ENCODE measurements around the gene FAR2.
A peak's percentile ranks its signal among the peaks of the same experiment; 100 is the strongest.
"Not testable (repeated sequence)": the region's sequence is repeated elsewhere in the genome, so short reads cannot be mapped to it uniquely, and the experiment has no call there.

FAR2 gene

GRCh38 chr12:29245246-29245645 lies 96.2 kb downstream of the FAR2 start:
- in situ Hi-C loops (cut with HindIII; ENCODE audit: low sequenced_read_pairs), result no loop called here
- TF ChIP-seq CTCF (IDR thresholded peaks at IDR 0.05; ENCODE audit: low read depth, low read length, missing control alignments), result no peak
- no peak for DNase-seq (ENCODE audit: low read depth)
- H3K4me3 ChIP-seq (ENCODE audit: low read depth, low read length), result no peak overlapping the region

GRCh38 chr12:29249930-29250329 lies 100.9 kb downstream of the FAR2 start:
- in situ Hi-C loops (cut with HindIII; ENCODE audit: low sequenced_read_pairs), result no loop called here
- no peak for DNase-seq (ENCODE audit: low read depth)
- no peak overlapping the region for H3K4me3 ChIP-seq (ENCODE audit: low read depth, low read length)
- no peak for TF ChIP-seq CTCF (IDR thresholded peaks at IDR 0.05; ENCODE audit: low read depth, low read length, missing control alignments)

DNA sequence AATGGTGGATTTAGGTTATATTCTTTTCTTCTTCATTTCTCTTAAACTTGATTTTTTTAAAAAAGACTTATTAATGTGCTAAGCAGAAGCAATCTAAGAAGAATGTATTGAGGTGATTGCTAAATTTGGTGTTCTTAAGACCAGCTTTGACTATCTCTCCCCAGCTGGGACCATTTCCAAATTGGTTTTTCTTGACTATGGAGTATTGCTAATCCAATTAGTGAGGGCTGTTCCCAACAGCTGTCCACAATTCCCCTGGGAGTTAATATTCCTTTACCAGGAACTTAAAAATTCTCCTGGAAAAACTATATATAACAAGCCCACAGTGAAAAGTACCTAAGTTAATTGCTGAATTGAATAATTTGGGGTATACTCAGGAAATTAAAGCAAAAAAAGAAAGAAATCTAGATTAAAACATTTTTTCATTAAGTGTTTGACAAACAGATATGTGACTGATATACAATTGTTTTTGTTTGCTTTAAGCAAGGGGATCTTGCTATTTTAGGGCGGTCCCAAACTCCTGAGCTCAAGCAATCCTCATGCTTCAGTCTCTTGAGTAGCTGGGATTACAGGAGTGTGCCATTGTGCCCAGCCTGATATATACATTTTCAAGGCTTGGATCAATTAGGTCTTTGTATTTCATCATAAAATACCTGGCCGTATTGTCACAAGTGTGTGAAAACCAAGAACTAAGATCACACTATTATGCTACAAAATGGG lies 105.0 kb downstream of the FAR2 start:
- no peak overlapping the region for H3K4me3 ChIP-seq (ENCODE audit: low read depth, low read length)
- TF ChIP-seq CTCF (IDR thresholded peaks at IDR 0.05; ENCODE audit: low read depth, low read length, missing control alignments), result no peak
- peak; percentile 11 for DNase-seq (ENCODE audit: low read depth)
- in situ Hi-C loops (cut with HindIII; ENCODE audit: low sequenced_read_pairs), result no loop called here

DNA sequence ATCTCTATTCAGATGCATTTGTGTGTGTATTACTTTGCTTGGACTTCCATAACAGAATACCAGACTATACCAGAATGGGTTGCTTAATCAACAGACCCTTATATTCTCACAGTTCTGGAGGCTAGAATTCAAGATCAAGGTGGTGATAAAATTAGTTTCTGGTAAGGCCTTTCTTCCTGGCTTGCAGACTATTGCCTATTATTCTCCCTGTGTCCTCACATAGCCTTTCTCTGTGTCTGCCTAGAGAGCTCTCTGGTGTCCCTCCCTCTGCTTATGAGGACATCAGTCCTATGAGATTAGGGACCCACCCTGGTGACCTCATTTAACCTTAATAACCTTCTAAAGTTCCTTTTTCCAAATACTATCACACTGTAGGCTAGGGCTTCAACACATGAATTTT lies 106.0 kb downstream of the FAR2 start:
- no peak for TF ChIP-seq CTCF (IDR thresholded peaks at IDR 0.05; ENCODE audit: low read depth, low read length, missing control alignments)
- in situ Hi-C loops (cut with HindIII; ENCODE audit: low sequenced_read_pairs), result no loop called here
- no peak overlapping the region for H3K4me3 ChIP-seq (ENCODE audit: low read depth, low read length)
- DNase-seq (ENCODE audit: low read depth), result no peak

DNA sequence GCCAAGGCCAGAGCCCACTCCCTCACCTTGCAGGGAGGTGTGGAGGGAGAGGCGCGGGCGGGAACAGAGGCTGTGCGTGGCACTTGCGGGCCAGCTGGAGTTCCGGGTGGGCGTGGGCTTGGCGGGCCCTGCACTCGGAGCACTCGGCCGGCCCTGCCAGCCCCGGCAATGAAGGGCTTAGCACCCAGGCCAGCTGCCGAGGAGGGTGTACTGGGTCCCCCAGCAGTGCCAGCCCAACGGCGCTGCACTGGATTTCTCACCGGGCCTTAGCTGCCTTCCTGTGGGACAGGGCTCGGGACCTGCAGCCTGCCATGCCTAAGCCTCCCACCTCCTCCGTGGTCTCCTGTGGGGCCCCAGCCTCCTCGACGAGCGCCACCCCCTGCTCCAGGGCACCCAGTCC lies 107.5 kb downstream of the FAR2 start:
- H3K4me3 ChIP-seq (ENCODE audit: low read depth, low read length), result no peak overlapping the region
- in situ Hi-C loops (cut with HindIII; ENCODE audit: low sequenced_read_pairs), result no loop called here
- TF ChIP-seq CTCF (IDR thresholded peaks at IDR 0.05; ENCODE audit: low read depth, low read length, missing control alignments), result no peak
- DNase-seq (ENCODE audit: low read depth), result no peak

DNA sequence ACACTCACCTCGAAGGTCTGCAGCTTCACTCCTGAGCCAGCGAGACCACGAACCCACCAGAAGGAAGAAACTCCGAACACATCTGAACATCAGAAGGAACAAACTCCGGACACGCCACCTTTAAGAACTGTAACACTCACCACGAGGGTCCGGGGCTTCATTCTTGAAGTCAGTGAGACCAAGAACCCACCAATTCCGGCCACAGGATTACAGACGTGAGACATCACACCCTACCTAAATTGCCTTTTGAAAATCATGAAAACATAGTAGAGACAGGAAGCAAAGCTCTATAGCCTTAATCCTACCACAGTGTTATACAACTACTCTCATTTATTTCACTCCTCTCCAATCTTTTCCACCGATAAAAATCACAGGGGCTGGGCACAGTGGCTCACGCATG lies 108.6 kb downstream of the FAR2 start:
- in situ Hi-C loops (cut with HindIII; ENCODE audit: low sequenced_read_pairs); DNase-seq (ENCODE audit: low read depth); H3K4me3 ChIP-seq (ENCODE audit: low read depth, low read length): not testable (repeated sequence)

DNA sequence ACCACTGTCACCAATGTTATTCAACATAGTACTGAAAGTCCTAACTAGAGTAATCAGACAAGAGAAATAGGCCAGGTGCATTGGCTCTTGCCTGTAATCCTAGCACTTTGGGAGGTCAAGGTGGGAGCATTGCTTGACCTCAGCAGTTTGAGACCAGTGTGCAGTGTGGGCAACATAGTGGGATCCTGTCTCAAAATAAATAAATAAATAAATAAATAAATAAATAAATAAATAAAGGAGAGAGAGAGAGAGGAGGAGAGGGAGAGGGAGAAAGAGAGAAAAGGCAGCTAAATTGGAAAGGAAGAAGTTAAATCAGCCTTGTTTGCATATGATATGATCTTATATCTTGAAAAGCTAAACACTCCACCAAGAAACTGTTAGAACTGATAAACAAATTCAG lies 115.3 kb downstream of the FAR2 start:
- in situ Hi-C loops (cut with HindIII; ENCODE audit: low sequenced_read_pairs), result no loop called here
- no peak for DNase-seq (ENCODE audit: low read depth)

More for the DNA sequence above, 115.3 kb downstream of the FAR2 start:
- no peak for TF ChIP-seq CTCF (IDR thresholded peaks at IDR 0.05; ENCODE audit: low read depth, low read length, missing control alignments)
- no peak overlapping the region for H3K4me3 ChIP-seq (ENCODE audit: low read depth, low read length)
